Upper lobe of right lung (tissue), 1 donor: ENCODE measurements around the gene FAM120C. TPM values are rescaled to one million over a fixed set of nuclear protein-coding genes. Genes with fewer than 3 reads are reported as not detected.

Experiments used
- ATAC-seq: fragments of 200-7000 bp; cut with Tn5 transposase; one replicate; pipeline ENCODE4 v1.9.1; 2020; ENCODE audit warnings: mild to moderate bottlenecking, moderate library complexity
- DNase-seq: peaks from one replicate; pipeline ENCODE4 v3.0.0-alpha.2; 2020
- H3K27ac ChIP-seq: fragments of 200-600 bp; one replicate; pipeline ENCODE4 v1.8.0; 2022
- H3K27me3 ChIP-seq: fragments of 200-600 bp; one replicate; pipeline ENCODE4 v1.8.0; 2022; ENCODE audit warnings: mild to moderate bottlenecking
- H3K36me3 ChIP-seq: fragments of 200-600 bp; one replicate; pipeline ENCODE4 v1.8.0; 2022
- H3K4me1 ChIP-seq: fragments of 200-600 bp; one replicate; pipeline ENCODE4 v1.8.0; 2022
- H3K4me3 ChIP-seq: fragments of 200-600 bp; one replicate; pipeline ENCODE4 v1.8.0; 2022; ENCODE audit warnings: mild to moderate bottlenecking
- H3K9me3 ChIP-seq: fragments of 200-600 bp; one replicate; pipeline ENCODE4 v1.8.0; 2022
- CTCF ChIP-seq: fragments of 200-600 bp; IDR thresholded peaks from one replicate; pipeline ENCODE4 v1.8.0; 2022; ENCODE audit warnings: antibody characterized with exemption
- intact Hi-C: fragments of 100-400 bp; cut with DNase I; formaldehyde crosslinking; loops from one replicate; pipeline ENCODE4 v1.11.0; 2022
- total RNA-seq: library from RNA; stranded (reverse); fragmentation: NEBNext Ultra II Directional; extraction: Animal tissue kit (Norgen Biotek cat#: 25700); gene quantifications from one replicate; pipeline ENCODE4 v1.2.1, GENCODE V29; 2021
- donor health status: DM: no; HTN: yes; CAD: no; lungs with severe emphysema.

The FAM120C gene
- total RNA-seq, 1 donor from 2014 or later: 10.4 TPM

DNA sequence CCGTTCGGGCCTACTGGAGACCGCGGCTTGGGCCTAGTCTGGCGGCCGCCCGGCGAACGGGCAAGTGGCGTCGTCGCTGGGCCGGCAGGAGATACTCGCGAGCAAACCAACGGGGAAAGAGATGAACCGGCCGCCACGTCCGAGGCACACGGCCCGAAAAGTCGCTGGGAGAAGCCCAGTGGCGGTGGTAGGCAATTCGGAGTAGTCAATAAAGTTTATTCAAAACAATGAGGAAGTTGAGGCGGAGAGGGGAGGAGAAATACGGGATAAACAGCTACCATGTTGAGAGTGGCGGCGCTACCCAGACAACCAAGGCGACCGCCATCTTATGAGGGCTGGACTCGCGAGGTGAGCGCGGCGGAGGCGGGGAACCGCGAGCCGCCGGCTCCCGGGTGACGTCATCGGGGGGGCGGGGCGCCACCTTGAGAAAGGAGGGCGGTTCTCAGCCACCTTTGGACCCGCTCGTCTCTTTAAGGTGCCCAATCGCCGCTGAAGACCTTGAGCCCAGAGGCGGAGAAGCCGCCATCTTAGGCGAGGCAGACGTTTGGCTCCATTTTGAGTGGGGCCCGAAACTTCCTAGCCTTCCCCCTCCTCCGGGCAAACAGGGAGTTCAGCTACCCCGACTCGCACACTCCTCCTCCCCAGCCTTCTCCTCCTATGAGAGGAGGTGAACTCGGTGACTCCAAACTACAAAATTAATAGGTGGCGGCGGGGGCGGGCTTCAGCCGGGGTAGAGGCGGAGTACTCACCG lies 138.8 kb downstream of the FAM120C start, which contains the start of gene PHF8:
PHF8 (minus strand) TSS at position 348 of the 751 bp plus-strand sequence. CDS start 1,745 bp downstream, outside the sequence.
- DNase-seq (peak; percentile 97), ATAC-seq (peak; percentile 95)
- Histone ChIP-seq H3K27me3 (no peaks in the 10 kb centered on the region), H3K4me3 (peak within 1 kb of the TSS; percentile 66), H3K36me3 (peaks cover 14% of the 10 kb centered on the region), H3K27ac (peak within 1 kb of the TSS; percentile 97), H3K4me1 (peaks cover 4% of the 10 kb centered on the region), H3K9me3 (no peaks in the 10 kb centered on the region)
- TF ChIP-seq CTCF: no peak
- intact Hi-C loops: no loop called here

DNA sequence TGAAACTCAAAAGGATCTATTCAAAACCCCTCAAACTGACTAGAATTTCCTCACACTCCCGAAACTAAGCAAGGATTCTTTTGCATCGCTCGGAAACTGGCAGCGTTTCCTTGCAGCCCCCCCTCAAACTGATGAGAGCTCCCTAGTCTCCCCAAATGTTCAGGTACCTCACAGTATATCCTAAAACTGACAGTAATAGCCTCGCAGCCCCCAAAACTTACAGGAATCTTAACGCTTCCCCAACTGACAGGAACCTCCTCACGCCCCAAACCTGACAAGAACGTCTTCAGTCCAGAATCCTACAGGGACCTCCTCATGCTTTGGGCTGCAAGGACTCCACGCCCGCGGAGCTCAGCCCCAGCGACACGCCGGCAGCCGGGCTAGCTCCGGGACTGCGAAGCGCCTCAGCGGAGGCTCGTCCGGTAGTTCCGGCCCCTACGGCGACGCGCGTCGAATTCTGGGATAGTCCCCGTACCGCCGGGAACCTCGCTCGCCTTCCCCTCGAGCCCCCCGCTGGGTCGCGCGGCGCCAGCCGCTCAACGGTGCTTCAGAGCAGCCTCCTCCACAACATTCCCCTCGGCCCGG lies 139.4 kb downstream of the FAM120C start:
- peak; percentile 77 for DNase-seq
- peaks cover 4% of the 10 kb centered on the region for H3K4me1 ChIP-seq

DNA sequence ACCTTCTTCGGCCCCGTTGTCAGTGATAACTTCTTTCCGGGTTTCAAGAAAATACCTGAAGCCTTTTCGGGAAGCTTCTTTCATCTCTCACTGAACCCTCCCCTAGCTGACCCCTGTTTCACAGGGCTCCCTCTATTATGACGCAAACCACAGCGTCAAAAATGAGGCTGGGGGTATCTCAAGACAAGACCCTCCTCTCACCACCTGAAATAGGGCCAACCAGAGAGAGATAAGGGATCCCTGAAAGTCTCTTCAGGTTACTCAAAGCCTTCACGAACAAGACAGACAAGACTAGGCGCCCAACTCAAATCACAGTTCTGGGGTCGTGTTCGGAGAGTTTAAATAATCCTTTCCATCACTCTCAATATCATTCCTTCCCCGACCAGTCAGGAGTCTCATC lies 140.0 kb downstream of the FAM120C start:
- H3K27ac ChIP-seq: peak overlapping the region; percentile 97
- no peaks in the 10 kb centered on the region for H3K27me3 ChIP-seq
- H3K4me3 ChIP-seq: peak overlapping the region; percentile 66
- no peak for TF ChIP-seq CTCF
- ATAC-seq: no peak
- H3K36me3 ChIP-seq: peaks cover 14% of the 10 kb centered on the region
- H3K4me1 ChIP-seq: peaks cover 4% of the 10 kb centered on the region
- DNase-seq: no peak
- no peaks in the 10 kb centered on the region for H3K9me3 ChIP-seq
- intact Hi-C loops: no loop called here

More for the DNA sequence above, 139.4 kb downstream of the FAM120C start:
- peaks cover 14% of the 10 kb centered on the region for H3K36me3 ChIP-seq
- no peaks in the 10 kb centered on the region for H3K27me3 ChIP-seq
- intact Hi-C loops: no loop called here
- ATAC-seq: peak; percentile 55
- peak overlapping the region; percentile 97 for H3K27ac ChIP-seq
- TF ChIP-seq CTCF: no peak
- no peaks in the 10 kb centered on the region for H3K9me3 ChIP-seq
- H3K4me3 ChIP-seq: peak overlapping the region; percentile 66

DNA sequence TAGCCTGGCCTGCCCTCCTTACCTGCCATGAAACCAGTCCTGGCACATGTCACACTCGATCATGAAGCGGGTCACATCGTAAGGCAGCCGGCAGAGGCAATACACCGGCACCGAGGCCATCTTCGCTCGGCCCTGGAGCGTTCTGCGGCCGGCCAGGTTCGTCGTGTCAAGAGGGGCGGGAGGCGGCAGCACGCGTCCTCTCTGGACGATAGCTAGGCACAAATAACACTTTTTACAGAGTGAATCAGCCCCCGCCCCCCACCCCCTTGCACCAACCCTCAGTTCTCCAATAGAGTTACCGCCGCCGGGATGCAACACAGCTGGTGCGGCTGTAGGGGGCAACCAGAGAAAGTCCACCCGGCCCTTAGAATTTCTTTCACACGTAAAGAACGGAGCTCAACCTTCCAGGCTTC lies 140.4 kb downstream of the FAM120C start:
- peaks cover 14% of the 10 kb centered on the region for H3K36me3 ChIP-seq
- H3K4me3 ChIP-seq: peak overlapping the region; percentile 66
- no peaks in the 10 kb centered on the region for H3K9me3 ChIP-seq
- peak; percentile 60 for DNase-seq
- H3K27ac ChIP-seq: no peak overlapping the region
- TF ChIP-seq CTCF: peak; percentile 23
- H3K27me3 ChIP-seq: no peaks in the 10 kb centered on the region
- peaks cover 4% of the 10 kb centered on the region for H3K4me1 ChIP-seq
- ATAC-seq: peak; percentile 4
- intact Hi-C loops: no loop called here

GRCh38 chrX:54030329-54030728 lies 152.7 kb downstream of the FAM120C start:
- DNase-seq (no peak), ATAC-seq (no peak)
- no peak overlapping the region for H3K27ac ChIP-seq
- no peaks in the 10 kb centered on the region for H3K9me3 ChIP-seq
- no peak overlapping the region for H3K4me3 ChIP-seq
- H3K36me3 ChIP-seq: peaks cover 18% of the 10 kb centered on the region
- no peaks in the 10 kb centered on the region for H3K4me1 ChIP-seq
- no peaks in the 10 kb centered on the region for H3K27me3 ChIP-seq
- intact Hi-C loops: no loop called here
- TF ChIP-seq CTCF: no peak
